BLaER1 (cell line): ENCODE results near the gene MARK1.
A peak's percentile ranks its signal among the peaks of the same experiment; 100 is the strongest.

Source experiments
- H3K27ac ChIP-seq: shearing (Covaris generic); formaldehyde crosslinking; 2 replicates; pipeline ENCODE4 v1.8.1; 2022
- H3K27me3 ChIP-seq: shearing (Covaris generic); formaldehyde crosslinking; 2 replicates; pipeline ENCODE4 v1.8.1; 2022
- H3K36me3 ChIP-seq: shearing (Covaris generic); formaldehyde crosslinking; 2 replicates; pipeline ENCODE4 v1.8.1; 2022
- H3K4me1 ChIP-seq: shearing (Covaris generic); formaldehyde crosslinking; 2 replicates; pipeline ENCODE4 v1.8.1; 2022
- H3K4me2 ChIP-seq: shearing (Covaris generic); formaldehyde crosslinking; 2 replicates; pipeline ENCODE4 v1.8.1; 2022
- H3K4me3 ChIP-seq: shearing (Covaris generic); formaldehyde crosslinking; 2 replicates; pipeline ENCODE4 v1.8.1; 2022
- H3K9ac ChIP-seq: shearing (Covaris generic); formaldehyde crosslinking; 2 replicates; pipeline ENCODE4 v1.8.1; 2022
- H3K9me3 ChIP-seq: shearing (Covaris generic); formaldehyde crosslinking; 2 replicates; pipeline ENCODE4 v1.8.1; 2022
- H4K20me1 ChIP-seq: shearing (Covaris generic); formaldehyde crosslinking; 2 replicates; pipeline ENCODE4 v1.8.1; 2022
- Cebpa-rat ChIP-seq: shearing (Covaris generic); IDR thresholded peaks from 2 replicates; pipeline ENCODE4 v1.8.1; 2022

Gene MARK1

DNA sequence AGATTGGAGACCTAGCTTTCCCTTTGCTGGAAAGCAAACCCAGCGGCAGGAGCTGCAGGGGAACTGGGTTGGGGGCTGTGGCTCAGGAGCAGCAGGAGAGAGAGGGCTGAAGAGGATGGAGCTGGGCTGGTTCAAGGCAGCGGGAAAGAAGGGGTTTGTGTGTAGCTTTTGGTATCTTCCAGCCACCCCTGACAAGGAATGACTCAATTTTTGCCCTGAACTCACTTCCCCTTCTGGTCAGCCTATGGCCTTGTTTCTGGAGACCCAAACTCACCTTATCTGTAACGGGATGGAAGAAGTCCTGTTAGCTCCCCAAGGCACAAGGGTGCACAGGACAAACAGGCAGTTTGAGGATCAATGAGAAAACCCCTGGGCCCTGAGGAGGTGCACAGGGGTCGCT lies 175.4 kb downstream of the MARK1 start:
- H3K27me3 ChIP-seq = no peaks in the 10 kb centered on the region
- H3K4me1 ChIP-seq = peaks cover 43% of the 10 kb centered on the region
- no peak overlapping the region for H3K27ac ChIP-seq
- no peak overlapping the region for H3K9ac ChIP-seq
- H3K4me3 ChIP-seq = no peak overlapping the region
- H3K36me3 ChIP-seq = no peaks in the 10 kb centered on the region
- peaks cover 14% of the 10 kb centered on the region for H3K9me3 ChIP-seq
- TF ChIP-seq Cebpa-rat = no peak
- no peaks in the 10 kb centered on the region for H4K20me1 ChIP-seq
- no peak overlapping the region for H3K4me2 ChIP-seq

DNA sequence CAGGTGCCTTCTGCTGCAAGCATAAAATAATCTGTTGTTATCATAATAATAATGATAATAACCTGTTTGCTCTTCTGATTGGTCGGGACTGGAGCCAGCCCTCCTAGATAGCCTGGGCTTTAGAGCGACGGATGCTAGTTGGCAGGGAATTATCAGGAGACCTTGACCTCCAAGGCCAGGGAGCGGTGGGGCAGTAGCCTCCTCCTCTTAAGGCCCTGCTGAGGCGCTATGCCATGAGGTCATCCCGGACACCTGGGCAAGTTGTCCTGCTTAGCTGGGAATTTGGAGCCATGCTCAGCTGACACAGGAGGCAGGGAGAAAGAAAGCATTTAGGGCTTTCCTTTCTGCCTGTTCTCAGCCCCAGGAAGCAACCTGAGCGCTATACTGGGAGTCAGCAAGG lies 177.8 kb downstream of the MARK1 start:
- Histone ChIP-seq H3K9me3 (peaks cover 14% of the 10 kb centered on the region), H3K4me3 (no peak overlapping the region), H3K27ac (no peak overlapping the region), H4K20me1 (no peaks in the 10 kb centered on the region), H3K36me3 (no peaks in the 10 kb centered on the region), H3K27me3 (no peaks in the 10 kb centered on the region), H3K4me2 (no peak overlapping the region), H3K4me1 (peaks cover 47% of the 10 kb centered on the region), H3K9ac (no peak overlapping the region)
- no peak for TF ChIP-seq Cebpa-rat

GRCh38 chr1:220706480-220706879 lies 178.5 kb downstream of the MARK1 start:
- Histone ChIP-seq H3K4me2 (no peak overlapping the region), H3K4me3 (no peak overlapping the region)
- TF ChIP-seq Cebpa-rat = no peak

GRCh38 chr1:220707160-220707559 lies 179.2 kb downstream of the MARK1 start:
- Histone ChIP-seq H4K20me1 (no peaks in the 10 kb centered on the region), H3K4me1 (peaks cover 42% of the 10 kb centered on the region), H3K4me2 (no peak overlapping the region), H3K36me3 (no peaks in the 10 kb centered on the region), H3K9me3 (peaks cover 13% of the 10 kb centered on the region), H3K9ac (no peak overlapping the region), H3K4me3 (no peak overlapping the region), H3K27me3 (no peaks in the 10 kb centered on the region), H3K27ac (no peak overlapping the region)
- TF ChIP-seq Cebpa-rat = no peak

More at GRCh38 chr1:220706480-220706879, 178.5 kb downstream of the MARK1 start:
- Histone ChIP-seq H3K27ac (no peak overlapping the region), H3K9me3 (peaks cover 14% of the 10 kb centered on the region), H3K36me3 (no peaks in the 10 kb centered on the region), H3K27me3 (no peaks in the 10 kb centered on the region), H3K4me1 (peaks cover 46% of the 10 kb centered on the region), H4K20me1 (no peaks in the 10 kb centered on the region), H3K9ac (no peak overlapping the region)

DNA sequence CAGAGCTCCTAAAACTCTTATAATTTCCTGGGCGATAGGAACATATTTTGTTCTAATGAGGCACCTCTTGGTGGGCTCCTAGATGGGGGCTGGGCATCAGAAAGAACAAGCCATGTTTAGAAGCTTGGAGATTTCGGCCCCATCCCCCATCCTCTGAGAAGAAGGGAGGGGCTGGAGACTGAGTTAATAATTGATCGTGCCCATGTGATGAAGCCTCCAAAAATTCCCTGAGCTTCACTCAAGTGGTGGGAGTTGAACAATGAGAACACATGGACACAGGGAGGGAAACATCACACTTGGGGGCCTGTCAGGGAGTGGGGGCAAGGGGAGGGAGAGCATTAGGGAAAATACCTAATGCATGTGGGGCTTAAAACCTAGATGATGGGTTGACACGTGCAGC lies 180.3 kb downstream of the MARK1 start:
- Histone ChIP-seq H3K27me3 (no peaks in the 10 kb centered on the region), H3K4me2 (no peak overlapping the region), H4K20me1 (no peaks in the 10 kb centered on the region), H3K4me3 (no peak overlapping the region), H3K9ac (no peak overlapping the region), H3K4me1 (peaks cover 35% of the 10 kb centered on the region), H3K9me3 (peaks cover 3% of the 10 kb centered on the region; the same call in 1 of the 2 replicates), H3K27ac (no peak overlapping the region), H3K36me3 (no peaks in the 10 kb centered on the region)
- no peak for TF ChIP-seq Cebpa-rat

- Histone ChIP-seq H3K27ac (no peak overlapping the region), H3K4me2 (peak overlapping the region; percentile 58), H4K20me1 (no peaks in the 10 kb centered on the region), H3K9ac (no peak overlapping the region), H3K4me1 (peaks cover 35% of the 10 kb centered on the region), H3K9me3 (peaks cover 2% of the 10 kb centered on the region; the same call in 1 of the 2 replicates), H3K36me3 (no peaks in the 10 kb centered on the region), H3K4me3 (no peak overlapping the region), H3K27me3 (no peaks in the 10 kb centered on the region)
- TF ChIP-seq Cebpa-rat = no peak
Observed at GRCh38 chr1:220708936-220709801, 181.2 kb downstream of the MARK1 start.

- TF ChIP-seq Cebpa-rat = no peak
- Histone ChIP-seq H3K4me2 (no peak overlapping the region), H3K9me3 (peaks cover 14% of the 10 kb centered on the region), H3K27ac (no peak overlapping the region), H3K36me3 (no peaks in the 10 kb centered on the region), H4K20me1 (no peaks in the 10 kb centered on the region), H3K9ac (no peak overlapping the region), H3K4me1 (peaks cover 35% of the 10 kb centered on the region), H3K27me3 (no peaks in the 10 kb centered on the region), H3K4me3 (no peak overlapping the region)
Observed at GRCh38 chr1:220710333-220710732, 182.4 kb downstream of the MARK1 start.

DNA sequence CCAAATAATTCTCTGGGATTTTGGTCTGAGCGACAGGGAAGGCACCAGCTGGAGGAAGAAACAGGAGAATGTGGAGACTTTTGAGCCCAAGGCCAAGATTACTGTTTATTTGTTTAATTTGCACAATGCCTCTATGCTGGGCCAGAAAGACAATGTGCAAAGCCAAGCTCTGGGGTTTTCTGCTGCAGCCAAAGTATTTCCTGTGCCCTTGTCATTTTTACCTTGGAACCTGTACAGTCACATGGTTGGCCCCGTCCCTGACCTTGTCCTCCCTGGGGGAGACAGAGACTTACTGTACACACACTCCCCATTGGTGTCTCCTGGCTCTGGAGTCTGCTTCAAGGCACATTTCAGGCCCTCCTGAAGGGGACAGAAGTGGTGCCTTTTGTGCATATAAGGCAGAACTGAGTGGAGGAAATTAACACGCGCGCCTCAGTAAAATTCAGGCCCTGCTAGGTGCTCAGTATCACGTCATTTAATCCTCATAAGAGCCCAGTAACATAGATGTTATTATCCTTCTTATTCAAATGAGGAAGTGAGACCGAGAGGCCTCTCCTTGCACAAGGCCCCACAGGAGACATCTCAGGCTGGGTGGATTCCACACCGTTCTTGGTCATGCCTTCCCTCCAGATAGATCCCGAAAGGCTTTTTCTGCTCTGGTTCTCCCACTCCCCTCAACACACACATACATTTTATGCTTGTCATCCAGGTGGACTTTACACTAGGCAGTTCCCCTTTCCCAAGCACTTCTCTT lies 183.3 kb downstream of the MARK1 start:
- TF ChIP-seq Cebpa-rat = no peak
- Histone ChIP-seq H3K27ac (no peak overlapping the region), H4K20me1 (no peaks in the 10 kb centered on the region), H3K4me2 (peak overlapping the region; percentile 27), H3K4me1 (peaks cover 35% of the 10 kb centered on the region), H3K4me3 (no peak overlapping the region), H3K9me3 (peaks cover 23% of the 10 kb centered on the region), H3K27me3 (no peaks in the 10 kb centered on the region), H3K36me3 (no peaks in the 10 kb centered on the region), H3K9ac (no peak overlapping the region)
